Right atrium auricular region (tissue), 2 donors: ENCODE results near the gene COTL1. TPM values are rescaled to one million over a fixed set of nuclear protein-coding genes. Genes with fewer than 3 reads are reported as not detected.

Experiments used
- DNase-seq: peaks from one replicate; pipeline ENCODE4 v3.0.0-alpha.2; 2019; ENCODE audit warnings: low spot score
- H3K27ac ChIP-seq, 2 donors: fragments of 200-600 bp; sonication (generic); 1 replicate in 1 of 2; 2 replicates in 1 of 2; pipeline ENCODE4 v1.5.1; 2016 to 2019
- H3K27me3 ChIP-seq, 2 donors: fragments of 200-600 bp; sonication (generic); one replicate each; pipeline versions ENCODE4 v1.5.1 to v1.6.0; 2017 to 2019
- H3K36me3 ChIP-seq: fragments of 200-600 bp; sonication (generic); one replicate; pipeline ENCODE4 v1.5.1; 2016
- H3K4me1 ChIP-seq, 2 donors: fragments of 200-600 bp; sonication (generic); one replicate each; pipeline versions ENCODE4 v1.5.1 to v1.6.0; 2017 to 2019
- H3K4me3 ChIP-seq, 2 donors: fragments of 200-600 bp; sonication (generic); 1 replicate in 1 of 2; 2 replicates in 1 of 2; pipeline ENCODE4 v1.5.1; 2017 to 2019; ENCODE audit warnings: mild to moderate bottlenecking in 1 of 2, moderate library complexity in 1 of 2
- H3K9me3 ChIP-seq, 2 donors: fragments of 200-600 bp; sonication (generic); one replicate each; pipeline ENCODE4 v1.5.1; 2019
- total RNA-seq, 2 donors: library from RNA; depleted of rRNA; stranded (reverse); fragments of >200 nt; gene quantifications; one replicate each; pipeline ENCODE4 v1.1.0, GENCODE V29; 2016
- TF ChIP-seq, protein P1 (sequence below), 2 donors: fragments of 200-600 bp; sonication (generic); IDR thresholded peaks; one replicate each; pipeline ENCODE4 v1.5.1; 2019; ENCODE audit warnings: antibody characterized with exemption in 2 of 2

COTL1 gene
- total RNA-seq, 2 donors from 2014 or later, result 8.0 to 27.1 TPM

DNA sequence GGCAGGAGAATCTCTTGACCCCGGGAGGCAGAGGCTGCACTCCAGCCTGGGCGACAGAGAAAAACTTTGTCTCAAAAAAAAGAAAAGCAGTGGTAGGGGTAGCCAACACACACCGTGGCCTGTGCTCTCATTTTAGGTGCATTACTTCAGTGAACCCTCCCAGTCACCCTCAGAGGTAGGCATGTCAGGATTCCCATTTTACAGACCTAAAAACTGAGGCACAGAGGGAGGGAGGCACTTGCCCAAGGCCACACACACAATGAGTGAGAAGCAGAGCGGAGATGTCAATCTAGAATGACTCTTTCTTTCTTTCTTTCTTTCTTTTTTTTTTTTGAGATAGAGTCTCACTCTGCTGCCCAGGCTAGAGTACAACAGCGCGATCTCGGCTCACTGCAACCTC is 5.2 kb downstream of the COTL1 start:
- H3K36me3 ChIP-seq, result no peaks in the 10 kb centered on the region
- no peak for DNase-seq
- no peak overlapping the region for H3K27ac ChIP-seq
- H3K4me1 ChIP-seq, result peaks cover 0 to 19% of the 10 kb centered on the region in 2 donors
- TF ChIP-seq, protein P1, sequence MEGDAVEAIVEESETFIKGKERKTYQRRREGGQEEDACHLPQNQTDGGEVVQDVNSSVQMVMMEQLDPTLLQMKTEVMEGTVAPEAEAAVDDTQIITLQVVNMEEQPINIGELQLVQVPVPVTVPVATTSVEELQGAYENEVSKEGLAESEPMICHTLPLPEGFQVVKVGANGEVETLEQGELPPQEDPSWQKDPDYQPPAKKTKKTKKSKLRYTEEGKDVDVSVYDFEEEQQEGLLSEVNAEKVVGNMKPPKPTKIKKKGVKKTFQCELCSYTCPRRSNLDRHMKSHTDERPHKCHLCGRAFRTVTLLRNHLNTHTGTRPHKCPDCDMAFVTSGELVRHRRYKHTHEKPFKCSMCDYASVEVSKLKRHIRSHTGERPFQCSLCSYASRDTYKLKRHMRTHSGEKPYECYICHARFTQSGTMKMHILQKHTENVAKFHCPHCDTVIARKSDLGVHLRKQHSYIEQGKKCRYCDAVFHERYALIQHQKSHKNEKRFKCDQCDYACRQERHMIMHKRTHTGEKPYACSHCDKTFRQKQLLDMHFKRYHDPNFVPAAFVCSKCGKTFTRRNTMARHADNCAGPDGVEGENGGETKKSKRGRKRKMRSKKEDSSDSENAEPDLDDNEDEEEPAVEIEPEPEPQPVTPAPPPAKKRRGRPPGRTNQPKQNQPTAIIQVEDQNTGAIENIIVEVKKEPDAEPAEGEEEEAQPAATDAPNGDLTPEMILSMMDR (IDR thresholded peaks at IDR 0.05), result no peak
- no peaks in the 10 kb centered on the region for H3K27me3 ChIP-seq
- no peak overlapping the region for H3K4me3 ChIP-seq
- no peaks in the 10 kb centered on the region for H3K9me3 ChIP-seq

DNA sequence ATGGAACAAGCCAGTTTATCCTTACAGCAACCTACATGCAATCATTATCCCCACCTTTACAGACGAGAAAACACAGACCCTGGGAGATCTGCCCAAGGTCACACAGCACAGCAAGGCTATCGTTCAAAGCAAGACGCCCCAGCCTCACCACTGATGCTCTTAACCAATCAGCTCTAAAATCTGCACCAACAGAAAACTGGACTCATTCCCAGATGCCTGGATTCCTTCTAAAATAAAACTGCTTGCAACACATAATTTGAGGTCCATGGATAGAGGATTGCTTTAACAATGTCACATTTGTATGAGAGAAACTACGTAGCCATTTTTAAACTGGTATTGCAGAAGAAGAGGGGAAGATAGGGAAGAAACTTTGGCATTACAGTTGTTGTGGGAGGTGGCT is 6.8 kb downstream of the COTL1 start:
- Histone ChIP-seq H3K27me3 (no peaks in the 10 kb centered on the region), H3K36me3 (no peaks in the 10 kb centered on the region), H3K4me3 (no peak overlapping the region), H3K27ac (no peak overlapping the region), H3K9me3 (no peaks in the 10 kb centered on the region), H3K4me1 (peaks cover 0 to 4% of the 10 kb centered on the region in 2 donors)
- DNase-seq, result no peak
- TF ChIP-seq, protein P1 (IDR thresholded peaks at IDR 0.05), result no peak

DNA sequence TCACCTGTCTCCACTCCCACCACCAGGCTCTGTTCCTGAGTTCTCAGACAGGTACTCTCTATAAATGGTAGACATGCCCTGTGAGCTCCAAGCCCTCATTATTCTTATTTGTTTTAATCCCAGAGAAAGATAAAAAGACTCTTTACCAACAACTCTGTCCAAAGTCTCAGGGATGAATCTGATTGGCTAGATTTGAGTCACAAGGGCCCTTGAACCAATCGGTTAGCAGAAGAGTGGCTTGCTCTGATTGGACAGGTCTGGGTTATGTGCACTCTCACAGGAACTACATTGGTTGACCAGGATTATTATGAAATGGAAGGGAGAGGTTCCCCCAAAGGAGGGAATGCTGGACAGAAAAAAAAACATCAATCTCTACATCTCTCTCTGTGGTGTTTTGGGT is 7.5 kb downstream of the COTL1 start:
- TF ChIP-seq, protein P1 (IDR thresholded peaks at IDR 0.05), result no peak
- H3K9me3 ChIP-seq, result no peaks in the 10 kb centered on the region
- no peaks in the 10 kb centered on the region for H3K36me3 ChIP-seq
- no peak overlapping the region for H3K4me3 ChIP-seq
- no peak overlapping the region for H3K27ac ChIP-seq
- no peak for DNase-seq
- no peaks in the 10 kb centered on the region for H3K27me3 ChIP-seq
- peaks cover 0 to 4% of the 10 kb centered on the region in 2 donors for H3K4me1 ChIP-seq

DNA sequence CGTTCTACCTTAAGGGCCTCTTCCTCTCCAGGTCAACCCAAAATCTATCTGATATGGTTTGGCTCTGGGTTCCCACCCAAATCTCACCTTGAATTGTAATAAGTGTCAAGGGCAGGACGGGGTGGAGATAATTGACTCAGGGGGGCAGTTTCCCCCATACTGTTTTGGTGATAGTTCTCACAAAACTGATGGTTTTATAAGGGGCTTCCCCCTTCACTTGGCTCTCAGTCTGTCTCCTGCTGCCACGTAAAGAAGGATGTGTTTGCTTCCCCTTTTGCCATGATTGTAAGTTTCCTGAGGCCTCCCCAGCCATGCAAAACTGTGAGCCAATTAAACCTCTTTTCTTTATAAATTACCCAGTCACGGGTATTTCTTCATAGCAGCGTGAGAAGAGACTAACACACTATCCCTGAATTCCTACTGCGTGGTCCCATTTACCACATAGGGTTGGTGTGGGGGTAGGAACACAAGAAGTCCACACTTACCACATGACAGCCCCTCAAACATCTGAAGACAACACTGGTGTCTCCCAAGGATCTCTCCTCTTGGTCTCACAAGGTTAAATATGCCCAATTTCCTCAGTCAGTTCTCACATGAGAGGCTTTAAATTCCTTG is 8.2 kb downstream of the COTL1 start:
- H3K4me1 ChIP-seq, result no peaks in the 10 kb centered on the region
- no peaks in the 10 kb centered on the region for H3K36me3 ChIP-seq
- no peaks in the 10 kb centered on the region for H3K27me3 ChIP-seq
- H3K9me3 ChIP-seq, result no peaks in the 10 kb centered on the region
- H3K27ac ChIP-seq, result no peak overlapping the region
- TF ChIP-seq, protein P1 (IDR thresholded peaks at IDR 0.05), result no peak
- H3K4me3 ChIP-seq, result no peak overlapping the region
- DNase-seq, result no peak

DNA sequence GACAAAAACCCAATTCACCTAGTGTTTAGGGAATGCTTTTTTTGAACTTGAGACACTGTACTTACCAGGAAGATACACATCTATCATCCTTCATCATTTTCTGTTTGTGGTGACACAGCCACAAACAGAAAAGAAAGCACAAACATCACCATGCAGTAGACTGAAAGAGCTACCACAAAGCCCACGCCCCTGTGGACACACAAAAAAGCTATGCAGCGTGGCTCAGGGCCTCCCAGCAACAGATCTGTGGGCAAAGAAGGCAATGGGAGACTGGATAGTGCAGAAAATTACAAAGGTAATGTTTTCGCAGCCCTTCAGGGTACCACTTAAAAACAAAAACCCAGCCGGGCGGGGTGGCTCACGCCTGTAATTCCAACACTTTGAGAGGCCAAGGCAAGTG is 9.6 kb downstream of the COTL1 start:
- Histone ChIP-seq H3K4me3 (no peak overlapping the region), H3K27me3 (no peaks in the 10 kb centered on the region), H3K9me3 (no peaks in the 10 kb centered on the region), H3K27ac (peak overlapping the region in 1 of 2 donors; percentile 6), H3K36me3 (no peaks in the 10 kb centered on the region), H3K4me1 (peaks cover 0 to 2% of the 10 kb centered on the region in 2 donors)
- TF ChIP-seq, protein P1 (IDR thresholded peaks at IDR 0.05), result no peak
- DNase-seq, result no peak

DNA sequence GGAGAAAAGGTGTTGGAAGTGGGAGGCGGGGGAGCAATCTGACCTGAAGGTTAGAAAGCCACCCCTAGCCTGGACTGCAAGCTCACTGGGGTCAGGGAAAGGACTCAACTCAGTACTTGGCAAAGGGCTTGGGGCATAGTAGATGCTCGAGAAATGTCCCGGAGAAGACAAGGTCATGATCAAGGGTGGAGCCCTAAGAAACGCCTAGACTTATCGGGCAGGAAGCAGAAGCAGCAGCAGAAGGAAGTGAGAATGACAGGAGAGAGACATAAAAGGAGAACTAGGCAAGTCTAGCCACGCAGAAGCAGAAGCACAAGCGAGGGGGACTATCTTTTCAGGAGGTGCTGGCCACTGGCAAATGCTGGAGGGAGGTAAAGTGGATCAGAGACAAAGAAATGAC is 10.2 kb downstream of the COTL1 start:
- Histone ChIP-seq H3K4me1 (peaks cover 0 to 7% of the 10 kb centered on the region in 2 donors), H3K4me3 (no peak overlapping the region), H3K9me3 (no peaks in the 10 kb centered on the region), H3K36me3 (no peaks in the 10 kb centered on the region), H3K27ac (peak overlapping the region in 1 of 2 donors; percentile 6), H3K27me3 (no peaks in the 10 kb centered on the region)
- TF ChIP-seq, protein P1 (IDR thresholded peaks at IDR 0.05), result no peak
- DNase-seq, result no peak
